ENCODE data around the gene FRMPD1.

DNA sequence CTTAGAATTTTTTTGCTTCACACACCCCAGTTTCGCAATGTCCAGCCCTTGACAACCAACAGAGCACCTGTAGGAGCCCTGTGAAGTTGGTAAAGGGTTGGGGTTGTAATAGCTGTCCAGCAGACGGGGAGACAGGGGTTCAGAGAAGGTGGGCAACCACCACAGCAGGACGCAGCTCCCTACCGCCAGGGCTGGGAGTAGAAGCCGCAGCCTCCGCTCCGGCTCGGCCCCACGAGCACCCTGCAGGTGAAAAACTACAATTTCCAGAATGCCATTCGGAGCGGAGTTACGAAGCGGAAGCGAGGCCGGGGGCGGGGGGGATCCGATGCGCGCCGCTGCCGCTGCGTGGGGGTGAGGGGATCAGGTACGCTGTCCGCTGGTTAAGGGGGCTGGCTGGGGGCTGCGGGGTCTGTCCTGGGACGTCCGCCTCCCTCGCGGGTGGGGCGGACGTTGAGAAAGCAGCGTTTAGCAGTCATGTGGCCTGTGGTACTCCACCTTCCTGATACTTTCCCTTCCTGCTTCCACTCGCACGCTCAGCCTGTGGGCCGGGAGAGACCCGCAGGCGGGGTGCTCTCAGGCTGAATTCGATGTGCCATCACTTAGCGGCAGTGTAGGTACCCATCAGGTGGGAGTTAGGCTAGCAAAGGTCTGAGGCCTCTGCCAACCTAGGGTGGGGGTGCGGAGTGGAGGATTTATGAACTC is 102.9 kb downstream of the FRMPD1 start, which contains the start of gene TRMT10B:
- TF ChIP-seq EZH2phosphoT487 (IDR thresholded peaks at IDR 0.05; ENCODE audit: insufficient read depth, low read depth) (no peak), EZH2 (IDR thresholded peaks at IDR 0.05; ENCODE audit: insufficient read depth, poor library complexity, severe bottlenecking) (no peak)
